Measurements from ENCODE around the gene F2RL3. TPM values are rescaled to one million over a fixed set of nuclear protein-coding genes. Genes with fewer than 3 reads are reported as not detected.

The F2RL3 gene
- total RNA-seq, 2 donors from 2014 or later, result 1.6 to 2.1 TPM

GRCh38 chr19:16914421-16914820, 25.6 kb downstream of the F2RL3 start:
- H3K4me1 ChIP-seq, result no peaks in the 10 kb centered on the region
- H3K4me3 ChIP-seq, result no peak overlapping the region
- intact Hi-C loops (cut with DNase I), result no loop called here
- H3K36me3 ChIP-seq (replicated peaks in 1 of 2; ENCODE audit: insufficient read depth in 1 of 2, low read depth in 2 of 2), result no peaks in the 10 kb centered on the region
- 72 to 85% methylated on average over 3 to 10 of the region's 11 CpGs for WGBS, 2 donors
- no peak for DNase-seq
- H3K27ac ChIP-seq, result no peak overlapping the region
- no peak for TF ChIP-seq POLR2A (IDR thresholded peaks at IDR 0.05)
- no peak for TF ChIP-seq CTCF (IDR thresholded peaks at IDR 0.05)
- no peaks in the 10 kb centered on the region for H3K27me3 ChIP-seq
- H3K9me3 ChIP-seq, result peaks cover 0 to 31% (median 0%) of the 10 kb centered on the region in 3 donors
- no peak for ATAC-seq

- no peak for TF ChIP-seq CTCF (IDR thresholded peaks at IDR 0.05)
- no peak for TF ChIP-seq POLR2A (IDR thresholded peaks at IDR 0.05)
- Histone ChIP-seq H3K4me3 (no peak overlapping the region), H3K4me1 (no peaks in the 10 kb centered on the region), H3K27me3 (no peaks in the 10 kb centered on the region), H3K9me3 (peaks cover 0 to 31% (median 0%) of the 10 kb centered on the region in 3 donors), H3K27ac (no peak overlapping the region), H3K36me3 (replicated peaks in 1 of 2; ENCODE audit: insufficient read depth in 1 of 2, low read depth in 2 of 2) (no peaks in the 10 kb centered on the region)
- no peak for ATAC-seq
- intact Hi-C loops (cut with DNase I), result no loop called here
- 42 to 63% methylated on average over 2 to 3 of the region's 3 CpGs for WGBS, 2 donors
- DNase-seq, result no peak
Measured at GRCh38 chr19:16915135-16915534, 26.3 kb downstream of the F2RL3 start.

- no peak for DNase-seq
- intact Hi-C loops (cut with DNase I), result no loop called here
- WGBS, 2 donors, result 58 to 66% methylated on average over 3 of the region's 3 CpGs
- H3K36me3 ChIP-seq (replicated peaks in 1 of 2; ENCODE audit: insufficient read depth in 1 of 2, low read depth in 2 of 2), result no peaks in the 10 kb centered on the region
- H3K4me3 ChIP-seq, result no peak overlapping the region
- H3K9me3 ChIP-seq, result peaks cover 0 to 31% (median 0%) of the 10 kb centered on the region in 3 donors
- no peak for ATAC-seq
- H3K27me3 ChIP-seq, result no peaks in the 10 kb centered on the region
- TF ChIP-seq POLR2A (IDR thresholded peaks at IDR 0.05), result no peak
- TF ChIP-seq CTCF (IDR thresholded peaks at IDR 0.05), result no peak
- H3K4me1 ChIP-seq, result no peaks in the 10 kb centered on the region
- no peak overlapping the region for H3K27ac ChIP-seq
Measured at GRCh38 chr19:16915734-16916133, 26.9 kb downstream of the F2RL3 start.

- peaks cover 0 to 27% (median 0%) of the 10 kb centered on the region in 3 donors for H3K9me3 ChIP-seq
- H3K27ac ChIP-seq, result no peak overlapping the region
- intact Hi-C loops (cut with DNase I), result no loop called here
- TF ChIP-seq POLR2A (IDR thresholded peaks at IDR 0.05) (no peak), CTCF (IDR thresholded peaks at IDR 0.05) (no peak)
- WGBS, 2 donors, result 80 to 83% methylated on average over 7 of the region's 7 CpGs
- no peaks in the 10 kb centered on the region for H3K36me3 ChIP-seq (replicated peaks in 1 of 2; ENCODE audit: insufficient read depth in 1 of 2, low read depth in 2 of 2)
- no peaks in the 10 kb centered on the region for H3K27me3 ChIP-seq
- H3K4me1 ChIP-seq, result no peaks in the 10 kb centered on the region
- ATAC-seq (no peak), DNase-seq (no peak)
- H3K4me3 ChIP-seq, result no peak overlapping the region
Measured at GRCh38 chr19:16917401-16917800, 28.6 kb downstream of the F2RL3 start.

- DNase-seq, result no peak
- ATAC-seq, result no peak
- no peaks in the 10 kb centered on the region for H3K36me3 ChIP-seq (replicated peaks in 1 of 2; ENCODE audit: insufficient read depth in 1 of 2, low read depth in 2 of 2)
- WGBS, 2 donors, result 52 to 62% methylated on average over 4 of the region's 4 CpGs
- TF ChIP-seq CTCF (IDR thresholded peaks at IDR 0.05) (no peak), POLR2A (IDR thresholded peaks at IDR 0.05) (no peak)
- H3K27ac ChIP-seq, result no peak overlapping the region
- no peaks in the 10 kb centered on the region for H3K27me3 ChIP-seq
- no peaks in the 10 kb centered on the region for H3K4me1 ChIP-seq
- intact Hi-C loops (cut with DNase I), result no loop called here
- H3K4me3 ChIP-seq, result no peak overlapping the region
- peaks cover 0 to 8% (median 0%) of the 10 kb centered on the region in 3 donors for H3K9me3 ChIP-seq
Measured at GRCh38 chr19:16919496-16919895, 30.7 kb downstream of the F2RL3 start.
